Coronary artery (tissue), 2 donors: ENCODE data around the gene SIGLEC14.

Source experiments
- DNase-seq: peaks from one replicate; pipeline ENCODE4 v3.0.0-alpha.2; 2017; ENCODE audit warnings: low spot score
- H3K27ac ChIP-seq, 2 donors: fragments of 200-600 bp; sonication (generic); one replicate each; pipeline ENCODE4 v1.5.1; 2016 to 2019
- H3K4me3 ChIP-seq: fragments of 200-600 bp; sonication (generic); 2 replicates; pipeline ENCODE4 v1.5.1; 2016; ENCODE audit warnings: mild to moderate bottlenecking, moderate library complexity
- CTCF ChIP-seq: fragments of 200-600 bp; sonication (generic); IDR thresholded peaks from one replicate; pipeline ENCODE4 v1.5.1; 2019; ENCODE audit warnings: antibody characterized with exemption

SIGLEC14 gene

DNA sequence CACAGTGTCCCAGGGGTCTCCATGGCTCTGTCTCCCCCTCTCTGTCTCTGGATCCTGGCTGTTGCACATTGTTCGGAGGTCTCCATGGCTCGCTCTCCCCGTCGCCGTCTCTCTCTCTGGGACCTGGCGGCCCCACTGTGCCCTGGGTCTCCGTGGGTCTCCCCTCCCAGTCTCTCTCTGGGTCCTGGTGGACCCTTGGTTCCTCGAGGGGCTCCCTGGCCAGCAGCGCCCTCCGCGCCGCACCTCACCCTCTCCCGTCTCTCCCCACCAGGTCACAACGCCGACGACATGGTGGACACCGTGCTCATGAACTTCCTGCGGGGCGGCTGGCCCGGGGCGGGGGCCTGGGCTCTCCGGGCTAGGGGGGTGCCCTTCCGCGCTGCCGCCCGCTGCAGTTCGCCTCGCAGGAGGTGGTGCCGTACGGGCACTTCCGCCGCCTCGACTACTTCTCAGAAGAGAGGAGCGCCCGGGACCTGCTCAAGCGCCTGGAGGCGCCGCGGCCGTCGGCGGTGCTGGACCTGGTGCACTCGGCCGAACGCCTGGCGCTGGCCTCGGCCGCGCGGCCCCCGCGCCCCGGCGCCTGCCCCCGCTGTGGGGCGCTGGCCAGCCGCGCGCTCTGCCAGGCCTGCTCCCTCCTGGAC is 45.6 kb downstream of the SIGLEC14 start:
- no peak for DNase-seq
- Histone ChIP-seq H3K4me3 (no peak overlapping the region), H3K27ac (no peak overlapping the region)
- TF ChIP-seq CTCF, result no peak

DNA sequence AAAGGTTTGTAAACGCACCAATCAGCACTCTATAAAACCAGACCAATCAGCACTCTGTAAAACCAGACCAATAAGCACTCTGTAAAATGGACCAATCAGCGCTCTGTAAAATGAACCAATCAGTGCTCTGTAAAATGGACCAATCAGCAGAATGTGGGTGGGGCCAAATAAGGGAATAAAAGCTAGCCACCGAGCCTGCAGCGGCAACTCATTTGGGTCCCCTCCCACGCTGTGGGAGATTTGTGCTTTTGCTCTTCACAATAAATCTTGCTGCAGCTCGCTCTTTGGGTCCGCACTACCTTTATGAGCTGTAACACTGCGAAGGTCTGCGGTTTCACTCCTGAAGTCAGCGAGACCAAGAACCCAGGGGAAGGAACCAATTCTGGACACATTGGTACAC is 47.5 kb downstream of the SIGLEC14 start:
- no peak for DNase-seq
- Histone ChIP-seq H3K4me3 (no peak overlapping the region), H3K27ac (no peak overlapping the region)
- TF ChIP-seq CTCF, result no peak

- Histone ChIP-seq H3K4me3 (no peak overlapping the region), H3K27ac (no peak overlapping the region)
- no peak for DNase-seq
- no peak for TF ChIP-seq CTCF
These were observed 48.3 kb downstream of the SIGLEC14 start for GRCh38 chr19:51598159-51598915.

DNA sequence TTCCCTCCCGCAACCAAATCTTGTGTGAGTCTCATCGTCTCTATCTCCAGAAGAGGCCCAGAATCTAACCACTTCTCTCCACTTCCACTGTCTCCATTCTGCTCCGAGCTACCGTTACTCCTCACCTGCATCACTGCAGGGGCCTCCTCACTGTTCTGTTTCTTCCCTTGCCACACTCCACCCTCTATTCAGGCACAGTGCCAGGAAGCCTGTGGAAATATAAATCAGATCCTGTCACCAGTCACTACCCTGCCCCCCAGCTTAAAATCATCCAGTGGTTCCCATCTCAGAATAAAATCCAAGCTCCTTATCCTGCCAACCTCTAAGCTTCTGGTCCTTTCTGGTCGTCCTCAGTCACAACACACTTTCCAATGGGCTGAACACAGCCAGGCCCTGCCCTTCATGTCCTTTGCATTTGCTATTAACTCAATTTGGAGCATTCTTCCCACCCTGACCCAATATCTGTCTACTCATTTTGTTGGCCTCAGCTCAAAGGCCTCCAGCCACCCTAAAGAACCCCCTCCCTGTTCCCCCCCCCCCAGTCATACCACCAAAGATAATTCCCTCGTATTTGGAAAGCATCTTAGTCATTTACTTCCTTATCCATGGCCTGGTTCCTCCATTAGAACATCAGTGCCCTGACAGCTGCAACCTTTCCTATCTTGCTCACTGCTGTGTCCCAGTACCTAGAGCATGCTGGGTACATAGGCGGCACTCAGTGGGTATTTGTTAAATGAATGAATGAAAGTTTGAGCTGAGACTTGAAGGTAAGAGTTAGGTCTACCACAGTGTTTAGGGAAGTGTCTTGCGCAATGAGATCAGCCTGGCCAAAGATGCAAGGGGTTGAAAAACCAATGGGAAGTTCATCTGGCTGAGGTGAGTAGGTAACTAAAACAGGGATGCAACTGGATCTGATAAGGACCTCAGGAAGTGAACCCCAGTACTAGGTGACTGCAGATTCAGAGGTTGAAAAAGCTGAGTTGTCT is 51.1 kb downstream of the SIGLEC14 start:
- TF ChIP-seq CTCF, result no peak
- no peak for DNase-seq
- Histone ChIP-seq H3K27ac (no peak overlapping the region), H3K4me3 (peak overlapping the region; percentile 78)

GRCh38 chr19:51594774-51595109 is 51.9 kb downstream of the SIGLEC14 start:
- no peak for TF ChIP-seq CTCF
- no peak for DNase-seq
- H3K4me3 ChIP-seq, result peak overlapping the region; percentile 78
- H3K27ac ChIP-seq, result peak overlapping the region; percentile 32 to 67

- peak overlapping the region; percentile 32 to 67 for H3K27ac ChIP-seq
- peak overlapping the region; percentile 78 for H3K4me3 ChIP-seq
- peak; percentile 97 for DNase-seq
- TF ChIP-seq CTCF, result no peak
These were observed 52.5 kb downstream of the SIGLEC14 start for GRCh38 chr19:51593969-51594773.
